GM12878 (cell line): ENCODE results near the gene PDE10A. TPM values are rescaled to one million over a fixed set of nuclear protein-coding genes. Genes with fewer than 3 reads are reported as not detected.
"Not testable (repeated sequence)": the region's sequence is repeated elsewhere in the genome, so short reads cannot be mapped to it uniquely, and the experiment has no call there.

Experiments
- ATAC-seq: fragments of 200-7000 bp; cut with Tn5 transposase; 3 replicates; pipeline ENCODE4 v1.9.1; 2020; ENCODE audit warnings: mild to moderate bottlenecking, moderate library complexity
- BruUV-seq: library from RNA; stranded (reverse); fragments of 400-500 nt; replicated peaks from 2 replicates; lab custom pipeline; 2021; lab: Mats Ljungman, UMichigan
- CTCF ChIA-PET: fragments of 300-600 bp; sonication (Branson Sonifier 250); formaldehyde crosslinking; extraction: SDS; loops from one replicate; lab custom pipeline; 2021; ENCODE audit warnings: inconsistent platforms; lab: Yijun Ruan, JAX
- POLR2A ChIA-PET: fragments of 350-600 bp; formaldehyde crosslinking; extraction: SDS; loops from one replicate; lab custom pipeline; 2021; ENCODE audit warnings: inconsistent platforms; lab: Charles Lee
- RAD21 ChIA-PET: fragments of 300-600 bp; sonication (Branson Sonifier 250); formaldehyde crosslinking; loops from one replicate; lab custom pipeline; 2023; ENCODE audit warnings: antibody characterized with exemption; ENCODE audit not compliant: unreplicated experiment; lab: Charles Lee
- SMC1A ChIA-PET: fragments of 300-600 bp; sonication (Branson Sonifier 250); formaldehyde crosslinking; loops from one replicate; lab custom pipeline; 2023; ENCODE audit not compliant: unreplicated experiment, uncharacterized antibody; lab: Charles Lee
- DNase-seq: peaks from one replicate; pipeline ENCODE4 v3.0.0-alpha.2; 2011; ENCODE audit warnings: low read depth, low spot score
- FAIRE-seq: peaks from 3 replicates; lab custom pipeline; 2011; peaks lifted over from hg19 to GRCh38; lab: Jason Lieb, UNC
- H2AFZ ChIP-seq: 2 replicates; pipeline ENCODE4 v1.6.0; 2011; ENCODE audit warnings: low read depth, low read length, control low read depth; ENCODE audit not compliant: control insufficient read depth
- H3K27ac ChIP-seq: 2 replicates; pipeline ENCODE4 v1.5.1; 2011; ENCODE audit warnings: control low read depth; ENCODE audit not compliant: control insufficient read depth, insufficient read depth
- H3K27me3 ChIP-seq, 2 experiments: replicated peaks in 1 of 2; 2 replicates each; pipeline versions ENCODE4 v1.6.0 to v1.6.1; 2011; ENCODE audit warnings: low read length in 1 of 2; ENCODE audit not compliant: control insufficient read depth in 2 of 2, insufficient read depth in 2 of 2
- H3K36me3 ChIP-seq, 2 experiments: 2 replicates each; pipeline ENCODE4 v1.5.1; 2011; ENCODE audit warnings: low read length in 1 of 2; ENCODE audit not compliant: control insufficient read depth in 2 of 2, insufficient read depth in 2 of 2
- H3K4me1 ChIP-seq: 2 replicates; pipeline ENCODE4 v1.6.1; 2011; ENCODE audit warnings: mild to moderate bottlenecking, low read length, moderate library complexity, mixed read lengths; ENCODE audit not compliant: control insufficient read depth, insufficient read depth
- H3K4me2 ChIP-seq: 2 replicates; pipeline ENCODE4 v1.6.0; 2011; ENCODE audit warnings: control low read depth; ENCODE audit not compliant: control insufficient read depth, insufficient read depth
- H3K4me3 ChIP-seq: fragments of 200-600 bp; sonication (generic); 2 replicates; pipeline ENCODE4 v1.5.1; 2016
- H3K79me2 ChIP-seq: 2 replicates; pipeline ENCODE4 v1.6.0; 2011; ENCODE audit warnings: low read length; ENCODE audit not compliant: control insufficient read depth, insufficient read depth
- H3K9ac ChIP-seq: 2 replicates; pipeline ENCODE4 v1.8.0; 2011; ENCODE audit warnings: low read length, control low read depth, mixed read lengths; ENCODE audit not compliant: control insufficient read depth, insufficient read depth
- H3K9me3 ChIP-seq: replicated peaks from 3 replicates; pipeline ENCODE4 v1.5.1; 2011; ENCODE audit warnings: mild to moderate bottlenecking, low read length; ENCODE audit not compliant: control insufficient read depth, insufficient read depth
- H4K20me1 ChIP-seq: 2 replicates; pipeline ENCODE4 v1.6.0; 2011; ENCODE audit not compliant: control insufficient read depth, insufficient read depth
- ATF7 ChIP-seq: fragments of 450-650 bp; IDR thresholded peaks from 2 replicates; pipeline ENCODE4 v1.6.1; 2016; ENCODE audit warnings: low read depth, mild to moderate bottlenecking
- E4F1 ChIP-seq: fragments of 450-650 bp; IDR thresholded peaks from 2 replicates; pipeline ENCODE4 v1.6.1; 2018; ENCODE audit warnings: borderline replicate concordance, mild to moderate bottlenecking; ENCODE audit not compliant: partially characterized antibody
- EGR1 ChIP-seq, 2 experiments: IDR thresholded peaks; 1 replicate in 1 of 2; 2 replicates in 1 of 2; pipeline ENCODE4 v1.6.1; 2011 to 2012; ENCODE audit warnings: low read depth in 2 of 2, low read length in 2 of 2, borderline replicate concordance in 1 of 2, mild to moderate bottlenecking in 1 of 2, moderate library complexity in 1 of 2
- FOXK2 ChIP-seq: fragments of 450-650 bp; IDR thresholded peaks from 2 replicates; pipeline ENCODE4 v1.6.1; 2017; ENCODE audit warnings: mild to moderate bottlenecking, moderate library complexity
- MEF2B ChIP-seq: fragments of 450-650 bp; IDR thresholded peaks from 2 replicates; pipeline ENCODE4 v1.6.1; 2018; ENCODE audit warnings: mild to moderate bottlenecking, moderate library complexity; ENCODE audit not compliant: partially characterized antibody, poor library complexity, severe bottlenecking
- NFYB ChIP-seq: IDR thresholded peaks from 2 replicates; pipeline ENCODE4 v1.6.1; 2011; ENCODE audit warnings: low read depth, mild to moderate bottlenecking, low read length, improper control_type of control experiment, moderate library complexity; ENCODE audit not compliant: insufficient read depth
- RAD51 ChIP-seq: fragments of 450-650 bp; IDR thresholded peaks from 2 replicates; pipeline ENCODE4 v1.6.1; 2016; ENCODE audit warnings: moderate library complexity, mild to moderate bottlenecking, inconsistent platforms
- RUNX3 ChIP-seq: IDR thresholded peaks from 2 replicates; pipeline ENCODE4 v1.6.1; 2012; ENCODE audit warnings: low read length, inconsistent platforms
- USF1 ChIP-seq: IDR thresholded peaks from 2 replicates; pipeline ENCODE4 v1.6.1; 2011; ENCODE audit warnings: borderline replicate concordance, low read depth, mild to moderate bottlenecking, moderate library complexity, mixed read lengths, low read length; ENCODE audit not compliant: insufficient read depth; ENCODE audit errors: extremely low read length
- WGBS: methylation state at CpG from one replicate; pipeline ENCODE4 v1.1.6; 2016; ENCODE audit warnings: low lambda C conversion rate; ENCODE audit not compliant: insufficient replicate concordance, insufficient coverage; ENCODE audit errors: missing lambda C conversion rate; 5-methylcytosine and 5-hydroxymethylcytosine counted together
- in situ Hi-C: fragments of 300-500 bp; cut with MboI; formaldehyde crosslinking; loops from 9 replicates; pipeline ENCODE4 v1.14.3; 2018; ENCODE audit warnings: mixed read lengths
- intact Hi-C: fragments of 100-400 bp; cut with micrococcal nuclease; formaldehyde crosslinking; loops from one replicate; pipeline ENCODE4 v1.14.2; 2022; ENCODE audit not compliant: unreplicated experiment
- polyA plus RNA-seq, 11 experiments: library from polyadenylated mRNA; depleted of rRNA in 4 of 11; unstranded in 6 of 11; stranded (reverse) in 5 of 11; fragments of >200 nt; fragmentation: Nextera tagmentation in 4 of 11; fragmentation: Illumina TruSeq in 1 of 11; extraction: Ambion mirVana in 4 of 11; extraction: Trizol in 1 of 11; gene quantifications; 1 replicate in 1 of 11; 2 replicates in 10 of 11; pipeline versions ENCODE4 v1.2.1 to v1.2.3, GENCODE V29; 2011 to 2016; ENCODE audit warnings: inconsistent platforms in 2 of 11, missing spikeins in 2 of 11, low read depth in 1 of 11
- total RNA-seq, 4 experiments: library from RNA; depleted of rRNA in 3 of 4; stranded (reverse); fragments of >200 nt in 3 of 4; fragmentation: Illumina TruSeq in 1 of 4; extraction: Trizol in 1 of 4; gene quantifications; 2 replicates each; pipeline versions ENCODE4 v1.2.1 to v1.2.3, GENCODE V29; 2013 to 2021
- TF ChIP-seq, protein P1 (sequence below): fragments of 450-650 bp; IDR thresholded peaks from 2 replicates; pipeline ENCODE4 v1.6.1; 2017; ENCODE audit warnings: mild to moderate bottlenecking, low read depth, inconsistent platforms; ENCODE audit not compliant: poor library complexity, severe bottlenecking

PDE10A gene
- total and polyA plus RNA-seq, 10 of the 15 experiments (the other 5 are each of a cell fraction or from before 2014, with no cell fraction given), result under 0.01 to 1.3 (median 0.03) TPM; not detected in 2

GRCh38 chr6:165506657-165507056 is 156.4 kb downstream of the PDE10A start (continued):
- TF ChIP-seq RAD51, result no peak
- TF ChIP-seq, protein P1, sequence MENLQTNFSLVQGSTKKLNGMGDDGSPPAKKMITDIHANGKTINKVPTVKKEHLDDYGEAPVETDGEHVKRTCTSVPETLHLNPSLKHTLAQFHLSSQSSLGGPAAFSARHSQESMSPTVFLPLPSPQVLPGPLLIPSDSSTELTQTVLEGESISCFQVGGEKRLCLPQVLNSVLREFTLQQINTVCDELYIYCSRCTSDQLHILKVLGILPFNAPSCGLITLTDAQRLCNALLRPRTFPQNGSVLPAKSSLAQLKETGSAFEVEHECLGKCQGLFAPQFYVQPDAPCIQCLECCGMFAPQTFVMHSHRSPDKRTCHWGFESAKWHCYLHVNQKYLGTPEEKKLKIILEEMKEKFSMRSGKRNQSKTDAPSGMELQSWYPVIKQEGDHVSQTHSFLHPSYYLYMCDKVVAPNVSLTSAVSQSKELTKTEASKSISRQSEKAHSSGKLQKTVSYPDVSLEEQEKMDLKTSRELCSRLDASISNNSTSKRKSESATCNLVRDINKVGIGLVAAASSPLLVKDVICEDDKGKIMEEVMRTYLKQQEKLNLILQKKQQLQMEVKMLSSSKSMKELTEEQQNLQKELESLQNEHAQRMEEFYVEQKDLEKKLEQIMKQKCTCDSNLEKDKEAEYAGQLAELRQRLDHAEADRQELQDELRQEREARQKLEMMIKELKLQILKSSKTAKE, result no peak
- TF ChIP-seq MEF2B, result no peak
- no peak for TF ChIP-seq EGR1 (IDR thresholded peaks at IDR 0.05; ENCODE audit: borderline replicate concordance in 1 of 2, low read depth in 2 of 2, low read length in 2 of 2)
- TF ChIP-seq FOXK2, result no peak
- TF ChIP-seq E4F1, result no peak
- no peak for TF ChIP-seq USF1
- no peak for TF ChIP-seq ATF7
- TF ChIP-seq NFYB, result no peak
- no peak for TF ChIP-seq RUNX3

DNA sequence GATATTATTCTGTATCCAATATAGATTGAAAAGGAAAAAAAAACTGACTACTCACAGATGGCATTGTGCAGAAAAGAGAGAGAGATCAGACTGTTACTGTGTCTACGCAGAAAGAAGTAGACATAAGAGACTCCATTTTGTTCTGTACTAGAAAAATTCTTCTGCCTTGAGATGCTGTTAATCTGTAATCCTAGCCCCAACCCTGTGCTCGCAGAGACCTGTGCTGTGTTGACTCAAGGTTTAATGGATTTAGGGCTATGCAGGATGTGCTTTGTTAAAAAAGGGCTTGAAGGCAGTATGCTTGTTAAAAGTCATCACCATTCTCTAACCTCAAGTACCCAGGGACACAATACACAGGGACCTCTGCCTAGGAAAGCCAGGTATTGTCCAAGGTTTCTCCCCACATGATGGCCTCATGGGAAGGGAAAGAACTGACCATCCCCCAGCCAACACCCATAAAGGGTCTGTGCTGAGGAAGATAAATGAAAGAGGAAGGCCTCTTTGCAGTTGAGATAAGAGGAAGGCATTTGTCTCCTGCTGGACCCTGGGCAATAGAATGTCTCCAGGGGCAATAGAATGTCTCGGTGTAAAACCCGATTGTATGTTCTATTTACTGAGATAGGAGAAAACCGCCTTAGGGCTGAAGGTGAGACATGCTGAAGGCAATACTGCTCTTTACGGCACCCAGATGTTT is 162.7 kb downstream of the PDE10A start:
- H3K27me3 ChIP-seq, in situ Hi-C loops, H3K9ac ChIP-seq, H3K4me2 ChIP-seq, DNase-seq, H3K4me3 ChIP-seq, CTCF ChIA-PET, intact Hi-C loops, FAIRE-seq, SMC1A ChIA-PET, H3K36me3 ChIP-seq, H3K79me2 ChIP-seq, RAD21 ChIA-PET, BruUV-seq, H3K9me3 ChIP-seq, H4K20me1 ChIP-seq, H3K27ac ChIP-seq, H3K4me1 ChIP-seq, POLR2A ChIA-PET, H2AFZ ChIP-seq, ATAC-seq: not testable (repeated sequence)
- 53% methylated on average over 6 of the region's 6 CpGs for WGBS
